NT2/D1 (cell line): ENCODE measurements around the gene CA5A.

Experiments used
- SUZ12 ChIP-seq: IDR thresholded peaks from 2 replicates; pipeline ENCODE4 v1.6.1; 2011; ENCODE audit not compliant: insufficient read length, insufficient read depth; ENCODE audit errors: extremely low read depth
- YY1 ChIP-seq: IDR thresholded peaks from 2 replicates; pipeline ENCODE4 v1.6.1; 2011; ENCODE audit not compliant: insufficient read length, insufficient read depth
- ZNF274 ChIP-seq: IDR thresholded peaks from 2 replicates; pipeline ENCODE4 v1.6.1; 2011; ENCODE audit warnings: mild to moderate bottlenecking, low read depth, low read length

- TF ChIP-seq YY1 (no peak), ZNF274 (no peak), SUZ12 (no peak)
These were observed 86.8 kb downstream of the CA5A start for GRCh38 chr16:87849419-87850008.
